Keratinocyte (primary cell): ENCODE results near the gene WDR7.

Experiments used
- CTCF ChIP-seq, 3 experiments: IDR thresholded peaks in 1 of 3; conservative IDR thresholded peaks in 1 of 3; optimal IDR thresholded peaks in 1 of 3; 2 replicates in 2 of 3; 3 replicates in 1 of 3; pipeline versions ENCODE3 to v1.5.1; 2011; ENCODE audit warnings: low read length in 3 of 3, mild to moderate bottlenecking in 3 of 3, moderate library complexity in 2 of 3, control low read depth in 1 of 3, inconsistent platforms in 1 of 3; ENCODE audit not compliant: insufficient read depth in 2 of 3; ENCODE audit errors: extremely low read depth in 1 of 3
- EZH2 ChIP-seq: IDR thresholded peaks from one replicate; pipeline ENCODE4 v1.6.1; 2012; ENCODE audit warnings: inconsistent platforms, mild to moderate bottlenecking, low read length, moderate library complexity

DNA sequence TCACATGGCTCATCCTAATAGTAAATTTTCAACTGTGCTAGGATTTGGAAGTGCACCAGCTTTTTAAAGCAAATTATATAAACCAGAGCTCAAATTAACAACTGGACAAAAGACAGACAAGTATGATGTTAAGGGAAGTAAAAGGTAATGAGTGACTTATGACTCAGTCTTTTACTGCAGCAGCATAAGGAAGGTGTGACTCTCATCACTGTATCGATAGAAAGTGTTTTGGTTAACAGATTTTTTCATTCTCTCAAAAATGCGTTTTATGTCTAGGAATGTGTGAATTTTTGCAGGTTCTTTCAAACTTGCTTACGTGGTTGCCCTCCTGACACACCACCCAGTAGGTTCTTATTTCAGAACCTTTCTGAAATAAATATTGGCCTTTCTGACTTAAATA, 251.5 kb downstream of the WDR7 start:
- TF ChIP-seq CTCF (optimal IDR thresholded peaks at IDR 0.05 in 1 of 3, IDR thresholded peaks at IDR 0.05 in 1 of 3, conservative IDR thresholded peaks at IDR 0.05 in 1 of 3; ENCODE audit: extremely low read depth in 1 of 3, insufficient read depth in 2 of 3, low read length in 3 of 3), result no peak
- TF ChIP-seq EZH2, result no peak
